H9 (cell line): ENCODE data around the gene AKNAD1. TPM values are rescaled to one million over a fixed set of nuclear protein-coding genes. Genes with fewer than 3 reads are reported as not detected.

ENCODE experiments used
- DNase-seq: peaks from one replicate; pipeline ENCODE4 v3.0.0-alpha.2; 2017
- H2AFZ ChIP-seq: one replicate; pipeline ENCODE4 v1.6.1; 2013; ENCODE audit warnings: mild to moderate bottlenecking, low read length, control low read depth, moderate library complexity
- H2AK5ac ChIP-seq: 2 replicates; pipeline ENCODE4 v1.6.1; 2013; ENCODE audit warnings: low read length, control low read depth, mixed read lengths; ENCODE audit not compliant: insufficient read length
- H2BK120ac ChIP-seq: one replicate; pipeline ENCODE4 v1.6.1; 2013; ENCODE audit warnings: low read depth, mild to moderate bottlenecking, low read length, control low read depth, inconsistent platforms; ENCODE audit not compliant: poor library complexity, severe bottlenecking
- H2BK12ac ChIP-seq: 2 replicates; pipeline ENCODE4 v1.6.1; 2013; ENCODE audit warnings: low read length, control low read depth, mixed read lengths, low read depth; ENCODE audit not compliant: insufficient read length
- H2BK15ac ChIP-seq: 2 replicates; pipeline ENCODE4 v1.6.1; 2013; ENCODE audit warnings: low read depth, low read length, control low read depth
- H2BK20ac ChIP-seq: one replicate; pipeline ENCODE4 v1.6.1; 2013; ENCODE audit warnings: low read depth, mild to moderate bottlenecking, low read length, control low read depth, inconsistent platforms; ENCODE audit not compliant: poor library complexity, severe bottlenecking
- H2BK5ac ChIP-seq: 2 replicates; pipeline ENCODE4 v1.6.1; 2013; ENCODE audit warnings: low read length, control low read depth, mixed read lengths; ENCODE audit not compliant: insufficient read length
- H3K14ac ChIP-seq: 2 replicates; pipeline ENCODE4 v1.6.1; 2013; ENCODE audit warnings: low read length, control low read depth; ENCODE audit not compliant: insufficient read depth
- H3K18ac ChIP-seq: 2 replicates; pipeline ENCODE4 v1.6.1; 2013; ENCODE audit warnings: low read depth, mild to moderate bottlenecking, mixed read lengths, low read length, control low read depth; ENCODE audit not compliant: insufficient read length
- H3K23ac ChIP-seq: 2 replicates; pipeline ENCODE4 v1.6.1; 2013; ENCODE audit warnings: low read length, control low read depth, mixed read lengths, low read depth; ENCODE audit not compliant: insufficient read length
- H3K23me2 ChIP-seq: 2 replicates; pipeline ENCODE4 v1.6.1; 2013; ENCODE audit warnings: low read depth, mild to moderate bottlenecking, mixed read lengths, low read length, control low read depth; ENCODE audit not compliant: insufficient read length, poor library complexity, severe bottlenecking
- H3K27ac ChIP-seq: 2 replicates; pipeline ENCODE4 v1.5.1; 2013; ENCODE audit warnings: low read length, control low read depth, mixed read lengths, low read depth; ENCODE audit not compliant: insufficient read length
- H3K27me3 ChIP-seq: 2 replicates; pipeline ENCODE4 v1.6.1; 2013; ENCODE audit warnings: low read length, control low read depth, inconsistent platforms; ENCODE audit not compliant: insufficient read depth
- H3K4ac ChIP-seq: 2 replicates; pipeline ENCODE4 v1.6.1; 2013; ENCODE audit warnings: low read depth, mild to moderate bottlenecking, control low read depth, inconsistent platforms, low read length, moderate library complexity
- H3K4me1 ChIP-seq: 2 replicates; pipeline ENCODE4 v1.6.1; 2013; ENCODE audit warnings: low read length, control low read depth, inconsistent platforms; ENCODE audit not compliant: insufficient read depth
- H3K4me2 ChIP-seq: 2 replicates; pipeline ENCODE4 v1.6.1; 2013; ENCODE audit warnings: low read length, control low read depth, mixed read lengths; ENCODE audit not compliant: insufficient read length, insufficient read depth
- H3K56ac ChIP-seq: 2 replicates; pipeline ENCODE4 v1.6.1; 2013; ENCODE audit warnings: low read depth, mild to moderate bottlenecking, mixed read lengths, low read length, control low read depth; ENCODE audit not compliant: insufficient read length
- H3K79me1 ChIP-seq: 2 replicates; pipeline ENCODE4 v1.6.1; 2013; ENCODE audit warnings: low read depth, mild to moderate bottlenecking, moderate library complexity, low read length, control low read depth, inconsistent platforms; ENCODE audit not compliant: insufficient read depth, poor library complexity, severe bottlenecking
- H3K79me2 ChIP-seq: 2 replicates; pipeline ENCODE4 v1.6.1; 2013; ENCODE audit warnings: low read length, control low read depth, inconsistent platforms; ENCODE audit not compliant: insufficient read depth
- H3K9ac ChIP-seq: 2 replicates; pipeline ENCODE4 v1.6.1; 2013; ENCODE audit warnings: low read length, control low read depth, mixed read lengths; ENCODE audit not compliant: insufficient read length; ENCODE audit errors: extremely low read depth
- H3K9me3 ChIP-seq: one replicate; pipeline ENCODE4 v1.6.1; 2013; ENCODE audit warnings: low read depth, low read length, inconsistent platforms; ENCODE audit not compliant: control insufficient read depth
- H3T11ph ChIP-seq: one replicate; pipeline ENCODE4 v1.6.1; 2013; ENCODE audit warnings: mild to moderate bottlenecking, low read length, control low read depth, inconsistent platforms
- H4K20me1 ChIP-seq: one replicate; pipeline ENCODE4 v1.6.1; 2013; ENCODE audit not compliant: control insufficient read depth, insufficient read length, insufficient read depth
- H4K5ac ChIP-seq: 2 replicates; pipeline ENCODE4 v1.6.1; 2013; ENCODE audit warnings: low read depth, mild to moderate bottlenecking, mixed read lengths, low read length, control low read depth; ENCODE audit not compliant: insufficient read length
- H4K8ac ChIP-seq: replicated peaks from 2 replicates; pipeline ENCODE4 v1.6.1; 2013; ENCODE audit warnings: low read length, control low read depth, mixed read lengths, low read depth; ENCODE audit not compliant: insufficient read length
- H4K91ac ChIP-seq: 2 replicates; pipeline ENCODE4 v1.6.1; 2013; ENCODE audit warnings: low read depth, mild to moderate bottlenecking, moderate library complexity, mixed read lengths, low read length, control low read depth; ENCODE audit not compliant: insufficient read length
- H3K27ac Mint-ChIP-seq, 3 experiments: 2 replicates in 2 of 3; 3 replicates in 1 of 3; pipeline ENCODE4 v1.8.0; 2020 to 2021; ENCODE audit warnings: mixed read lengths in 3 of 3, mild to moderate bottlenecking in 1 of 3, moderate library complexity in 1 of 3
- H3K27me3 Mint-ChIP-seq: 2 replicates; pipeline ENCODE4 v1.8.0; 2021; ENCODE audit warnings: low read depth, mild to moderate bottlenecking, moderate library complexity, mixed read lengths
- H3K36me3 Mint-ChIP-seq, 3 experiments: 2 replicates in 2 of 3; 3 replicates in 1 of 3; pipeline ENCODE4 v1.8.0; 2020 to 2021; ENCODE audit warnings: low read depth in 3 of 3, mixed read lengths in 3 of 3; ENCODE audit not compliant: insufficient read depth in 1 of 3
- H3K4me1 Mint-ChIP-seq, 2 experiments: 2 replicates each; pipeline ENCODE4 v1.8.0; 2020; ENCODE audit warnings: mixed read lengths in 2 of 2
- H3K4me3 Mint-ChIP-seq, 2 experiments: 2 replicates in 1 of 2; 3 replicates in 1 of 2; pipeline ENCODE4 v1.8.0; 2020 to 2021; ENCODE audit warnings: mild to moderate bottlenecking in 2 of 2, mixed read lengths in 2 of 2, moderate library complexity in 1 of 2
- H3K9me3 Mint-ChIP-seq, 2 experiments: 2 replicates in 1 of 2; 3 replicates in 1 of 2; pipeline ENCODE4 v1.8.0; 2020; ENCODE audit warnings: mild to moderate bottlenecking in 2 of 2, mixed read lengths in 2 of 2, moderate library complexity in 1 of 2
- WGBS: extraction: QIAGEN DNeasy Blood & Tissue Kit; methylation state at CpG from one replicate; pipeline ENCODE4 v1.1.7; 2013; ENCODE audit warnings: missing lambda C conversion rate, low lambda C conversion rate, mixed read lengths; ENCODE audit not compliant: insufficient read length; ENCODE audit errors: extremely low coverage; 5-methylcytosine and 5-hydroxymethylcytosine counted together
- total RNA-seq: library from RNA; stranded (reverse); gene quantifications from 2 replicates; pipeline ENCODE4 v1.2.1, GENCODE V29; 2021
- TF ChIP-seq, protein P1 (sequence below): fragments of 200-600 bp; sonication (generic); conservative IDR thresholded peaks from 3 replicates; pipeline ENCODE4 v1.8.0; 2021; ENCODE audit warnings: antibody characterized with exemption, mild to moderate bottlenecking

The AKNAD1 gene
- total RNA-seq, 1 experiment from 2014 or later, result not detected

DNA sequence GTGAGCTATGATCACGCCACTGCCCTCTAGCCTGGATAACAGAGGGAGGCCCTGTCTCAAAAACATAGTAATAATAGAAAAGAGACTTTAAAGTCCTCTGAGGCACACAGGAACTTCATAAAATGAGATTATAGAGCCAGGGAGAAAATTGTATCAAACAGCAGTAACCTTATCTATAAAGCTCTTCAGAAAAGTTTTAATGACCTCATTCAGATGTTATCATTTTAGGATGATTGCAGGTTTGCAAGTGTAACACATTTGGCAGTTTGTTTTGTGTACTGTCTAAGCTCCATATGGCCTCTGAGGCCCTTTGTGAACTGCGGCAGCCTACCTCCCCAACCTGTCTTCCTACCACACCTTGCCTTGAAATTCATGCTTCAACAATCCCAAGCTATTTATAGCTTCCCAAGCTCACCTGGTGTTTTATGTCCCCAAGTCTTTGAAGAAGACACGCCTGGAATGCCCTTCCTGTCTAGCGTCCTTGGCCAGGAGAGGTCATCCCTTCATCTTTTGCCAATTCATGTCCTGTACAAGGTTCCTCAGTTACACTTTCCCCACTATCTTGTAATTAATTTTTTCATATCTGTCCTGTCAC lies 8.5 kb upstream of the AKNAD1 start:
- Histone ChIP-seq H3K18ac (no peak overlapping the region), H3K27ac (no peak overlapping the region), H3K56ac (no peak overlapping the region), H3K4me2 (no peak overlapping the region), H3K9me3 (no peaks in the 10 kb centered on the region), H4K91ac (no peak overlapping the region), H3K4me1 (no peaks in the 10 kb centered on the region; the same call in 1 of the 2 replicates), H2BK12ac (no peak overlapping the region), H2BK5ac (no peak overlapping the region), H4K5ac (no peak overlapping the region), H3K79me1 (no peaks in the 10 kb centered on the region), H4K20me1 (no peaks in the 10 kb centered on the region), H2BK15ac (no peak overlapping the region), H3K9ac (no peak overlapping the region), H2BK20ac (no peak overlapping the region), H3K27me3 (no peaks in the 10 kb centered on the region), H2AK5ac (no peak overlapping the region), H3K23me2 (no peaks in the 10 kb centered on the region), H2AFZ (no peak overlapping the region), H4K8ac (no peak overlapping the region), H2BK120ac (no peak overlapping the region), H3K23ac (no peak overlapping the region), H3K4ac (no peak overlapping the region), H3K14ac (no peak overlapping the region), H3T11ph (no peak overlapping the region), H3K79me2 (no peaks in the 10 kb centered on the region)
- H3K27ac Mint-ChIP-seq, result no peak overlapping the region; a peak in 1 of 7 replicates
- no peaks in the 10 kb centered on the region for H3K36me3 Mint-ChIP-seq
- TF ChIP-seq, protein P1, sequence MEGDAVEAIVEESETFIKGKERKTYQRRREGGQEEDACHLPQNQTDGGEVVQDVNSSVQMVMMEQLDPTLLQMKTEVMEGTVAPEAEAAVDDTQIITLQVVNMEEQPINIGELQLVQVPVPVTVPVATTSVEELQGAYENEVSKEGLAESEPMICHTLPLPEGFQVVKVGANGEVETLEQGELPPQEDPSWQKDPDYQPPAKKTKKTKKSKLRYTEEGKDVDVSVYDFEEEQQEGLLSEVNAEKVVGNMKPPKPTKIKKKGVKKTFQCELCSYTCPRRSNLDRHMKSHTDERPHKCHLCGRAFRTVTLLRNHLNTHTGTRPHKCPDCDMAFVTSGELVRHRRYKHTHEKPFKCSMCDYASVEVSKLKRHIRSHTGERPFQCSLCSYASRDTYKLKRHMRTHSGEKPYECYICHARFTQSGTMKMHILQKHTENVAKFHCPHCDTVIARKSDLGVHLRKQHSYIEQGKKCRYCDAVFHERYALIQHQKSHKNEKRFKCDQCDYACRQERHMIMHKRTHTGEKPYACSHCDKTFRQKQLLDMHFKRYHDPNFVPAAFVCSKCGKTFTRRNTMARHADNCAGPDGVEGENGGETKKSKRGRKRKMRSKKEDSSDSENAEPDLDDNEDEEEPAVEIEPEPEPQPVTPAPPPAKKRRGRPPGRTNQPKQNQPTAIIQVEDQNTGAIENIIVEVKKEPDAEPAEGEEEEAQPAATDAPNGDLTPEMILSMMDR, result no peak
- no CpG with 5 or more reads among the region's 4 CpGs for WGBS
- DNase-seq, result no peak
- H3K27me3 Mint-ChIP-seq, result no peaks in the 10 kb centered on the region
- H3K4me1 Mint-ChIP-seq, result peaks cover 9 to 14% of the 10 kb centered on the region in 2 experiments
- H3K9me3 Mint-ChIP-seq, result no peaks in the 10 kb centered on the region
- H3K4me3 Mint-ChIP-seq, result no peak overlapping the region
